Erythroblast (primary cell): ENCODE measurements around the gene GNG2.

Experiments
- GATA1 ChIP-seq: IDR thresholded peaks from 2 replicates; pipeline ENCODE4 v1.6.1; 2011; ENCODE audit warnings: low read depth, mild to moderate bottlenecking, control low read depth, low read length, moderate library complexity
- POLR2A ChIP-seq: IDR thresholded peaks from 2 replicates; pipeline ENCODE4 v1.6.1; 2011; ENCODE audit warnings: mild to moderate bottlenecking, low read length

DNA sequence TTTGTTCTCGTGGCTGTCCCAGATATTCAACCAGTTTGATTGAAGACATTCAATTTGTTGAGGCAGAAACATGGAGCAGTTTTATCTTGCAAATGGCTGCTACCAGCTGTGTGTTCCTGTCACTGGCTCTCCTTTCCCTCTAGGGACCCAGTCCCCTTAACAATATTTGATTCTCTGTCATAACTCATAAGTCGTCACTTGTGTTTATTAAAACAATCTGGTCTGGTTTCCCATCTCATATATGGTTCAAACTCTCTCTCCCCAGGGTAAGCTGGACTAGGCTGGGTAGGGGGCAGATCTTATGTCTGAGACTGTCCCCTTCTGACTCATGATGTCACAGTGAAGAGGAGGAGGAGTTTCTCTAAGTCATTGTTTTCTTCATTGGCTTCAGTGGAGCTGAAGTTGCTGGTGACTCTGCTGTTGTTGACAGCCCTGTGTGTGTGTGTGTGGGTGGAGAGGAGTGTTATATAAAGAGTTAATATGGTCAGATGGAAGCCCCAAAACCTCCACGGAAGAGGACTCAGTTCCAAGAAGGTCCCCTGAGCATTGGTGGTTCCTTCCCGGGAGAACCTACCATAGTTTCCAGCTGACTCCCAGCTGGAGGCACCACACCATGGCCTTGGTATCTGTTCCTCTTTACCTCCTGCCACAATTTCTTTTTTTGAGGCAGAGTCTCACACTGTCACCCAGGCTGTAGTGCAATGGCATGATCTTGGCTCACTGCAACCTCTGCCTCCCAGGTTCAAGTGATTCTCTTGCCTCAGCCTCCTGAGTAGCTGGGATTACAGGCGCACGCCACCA lies 16.1 kb upstream of the GNG2 start:
- TF ChIP-seq POLR2A (no peak), GATA1 (no peak)
